Measurements from ENCODE around the gene RARRES2.
"Not testable (repeated sequence)": the region's sequence is repeated elsewhere in the genome, so short reads cannot be mapped to it uniquely, and the experiment has no call there.

The RARRES2 gene

DNA sequence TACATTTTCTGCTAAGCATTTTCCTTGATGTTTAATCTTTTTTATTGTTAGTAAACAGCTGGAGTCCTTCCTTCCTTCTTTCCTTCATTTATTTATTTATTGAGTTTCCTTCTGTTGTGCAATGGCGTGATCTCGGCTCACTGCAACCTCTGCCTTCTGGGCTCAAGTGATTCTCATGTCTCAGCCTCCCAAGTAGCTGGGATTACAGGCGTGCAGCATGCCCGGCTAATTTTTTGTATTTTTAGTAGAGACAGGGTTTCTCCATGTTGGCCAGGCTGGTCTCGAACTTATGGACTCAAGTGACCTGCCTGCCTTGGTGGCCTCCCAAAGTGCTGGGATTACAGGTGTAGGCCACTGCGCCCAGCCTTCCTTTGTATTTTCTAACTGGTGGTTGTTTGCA is 24.4 kb downstream of the RARRES2 start:
- not testable (repeated sequence) for DNase-seq (ENCODE audit: low read depth)

DNA sequence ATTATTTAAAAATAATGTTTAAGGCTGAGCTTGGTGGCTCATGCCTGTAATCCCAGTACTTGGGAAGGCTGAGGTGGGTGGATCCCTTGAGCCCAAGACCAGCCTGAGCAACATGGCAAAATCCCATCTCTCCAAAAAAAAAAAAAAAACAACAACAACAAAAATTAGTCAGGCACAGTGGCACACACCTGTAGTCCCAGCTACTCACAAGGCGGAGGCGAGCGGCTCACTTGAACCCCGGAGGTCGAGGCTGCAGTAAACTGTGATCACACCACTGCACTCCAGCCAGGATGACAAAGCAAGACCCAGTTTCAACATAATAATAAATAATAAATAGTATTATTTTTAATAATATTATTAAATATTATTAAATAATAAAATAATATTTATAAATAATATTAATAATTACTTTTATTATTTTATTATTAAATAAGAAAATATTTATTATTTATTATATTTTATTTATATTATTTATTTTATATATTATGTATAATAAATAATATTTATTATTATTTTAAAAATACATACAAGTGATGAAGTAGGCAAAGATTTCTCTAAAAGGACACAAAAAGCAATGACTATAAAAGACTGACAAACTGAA is 26.7 kb downstream of the RARRES2 start:
- DNase-seq (ENCODE audit: low read depth) = no peak

DNA sequence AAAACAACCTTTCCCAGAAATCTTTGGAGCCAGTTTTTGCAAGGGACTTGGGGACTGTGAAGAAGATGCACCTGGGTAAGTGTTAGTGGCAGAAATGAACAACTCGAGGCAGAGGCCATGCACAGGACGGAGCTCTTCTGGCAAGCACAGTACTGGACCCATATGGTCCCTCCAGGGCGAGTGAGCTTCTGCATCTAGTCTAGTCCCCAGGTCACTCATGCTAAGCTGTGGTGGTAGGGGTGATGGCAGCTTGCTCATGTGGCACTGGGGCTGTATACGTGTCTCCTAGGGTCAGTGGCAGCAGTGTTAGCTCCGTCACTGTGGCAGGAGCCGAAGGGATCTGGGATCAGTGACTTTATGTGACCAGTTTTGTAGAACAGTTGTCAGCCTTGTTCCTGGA is 27.6 kb downstream of the RARRES2 start:
- DNase-seq (ENCODE audit: low read depth) = no peak

DNA sequence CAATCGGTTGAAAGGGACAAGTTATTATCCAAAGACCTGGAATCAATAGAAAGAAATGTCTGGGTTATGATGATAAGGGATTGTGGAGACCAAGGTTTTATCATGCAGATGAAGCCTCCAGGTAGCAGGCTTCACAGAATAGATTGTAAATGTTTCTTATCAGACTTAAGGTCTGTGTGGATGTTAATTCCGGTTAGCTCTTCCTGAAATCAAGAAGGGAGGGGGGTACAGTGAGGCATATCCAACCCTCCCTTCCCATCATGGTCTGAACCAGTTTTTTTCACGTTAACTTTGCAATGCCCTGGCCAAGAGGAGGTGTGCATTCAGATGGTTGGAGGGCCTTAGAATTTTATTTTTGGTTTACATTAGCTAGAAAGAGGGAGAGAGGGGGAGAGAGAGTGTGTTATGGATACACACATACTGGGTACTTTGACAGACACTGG is 28.0 kb downstream of the RARRES2 start:
- DNase-seq (ENCODE audit: low read depth) = no peak

DNA sequence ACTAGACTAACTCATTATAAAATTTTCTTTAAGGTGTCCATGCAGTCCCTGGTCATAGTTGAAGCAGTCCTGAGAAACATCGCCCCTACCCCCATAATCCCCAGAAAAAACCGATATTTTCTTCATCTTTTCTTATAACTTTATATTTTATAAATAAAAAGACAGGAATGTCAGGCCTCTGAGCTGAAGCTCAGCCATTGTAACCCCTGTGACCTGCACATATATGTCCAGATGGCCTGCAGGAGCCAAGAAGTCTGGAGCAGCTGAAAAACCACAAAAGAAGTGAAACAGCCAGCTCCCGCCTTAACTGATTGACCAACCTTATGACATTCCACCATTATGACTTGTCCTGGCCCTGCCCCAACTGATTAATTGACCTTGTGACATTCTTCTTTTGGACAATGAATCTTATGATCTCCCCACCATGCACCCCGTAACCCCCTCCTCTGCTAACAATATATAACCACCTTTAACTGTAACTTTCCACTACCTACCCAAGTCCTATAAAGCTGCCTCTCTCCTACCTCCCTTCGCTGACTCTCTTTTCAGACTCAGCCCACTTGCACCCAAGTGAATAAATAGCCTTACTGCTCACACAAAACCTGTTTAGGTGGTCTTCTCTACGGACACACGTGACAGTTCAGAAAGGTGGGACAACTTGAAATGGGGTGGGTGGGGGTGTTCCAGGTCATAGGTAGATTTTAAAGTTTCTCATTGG is 28.6 kb downstream of the RARRES2 start:
- not testable (repeated sequence) for DNase-seq (ENCODE audit: low read depth)

DNA sequence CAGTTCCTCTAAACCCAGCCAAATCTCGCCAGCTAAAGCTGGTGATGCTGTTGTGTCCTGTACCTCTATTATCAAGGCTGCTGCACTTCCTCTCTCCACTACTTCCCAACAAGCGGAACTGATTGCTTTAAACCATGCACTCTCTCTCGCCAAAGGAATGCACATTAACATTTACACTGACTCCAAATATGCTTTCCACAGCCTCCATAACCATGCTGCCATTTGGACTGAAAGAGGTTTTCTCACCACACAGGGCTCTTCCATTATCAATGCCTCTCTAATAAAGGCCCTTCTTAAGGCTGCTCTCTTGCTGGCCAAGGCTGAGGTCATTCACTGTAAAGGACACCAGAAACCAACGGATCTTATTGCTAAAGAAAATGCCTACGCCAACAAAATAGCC is 29.7 kb downstream of the RARRES2 start:
- no peak for DNase-seq (ENCODE audit: low read depth)

DNA sequence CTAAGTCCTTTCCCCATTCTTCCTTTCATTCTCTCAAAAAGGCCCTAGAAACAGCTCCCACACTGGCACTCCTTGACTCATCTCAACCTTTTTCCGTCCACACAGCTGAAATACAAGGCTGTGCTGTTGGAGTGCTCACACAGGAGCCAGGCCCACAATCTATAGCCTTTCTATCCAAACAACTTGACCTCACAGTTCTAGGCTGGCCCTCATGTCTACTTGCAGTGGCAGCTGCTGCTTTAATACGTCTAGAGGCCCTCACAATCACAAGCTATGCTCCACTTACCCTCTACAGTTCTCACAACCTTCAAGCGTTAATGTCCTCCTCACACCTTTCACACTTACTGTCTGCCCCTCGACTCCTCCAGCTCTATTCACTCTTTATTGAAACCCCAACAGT is 30.3 kb downstream of the RARRES2 start:
- DNase-seq (ENCODE audit: low read depth) = no peak

DNA sequence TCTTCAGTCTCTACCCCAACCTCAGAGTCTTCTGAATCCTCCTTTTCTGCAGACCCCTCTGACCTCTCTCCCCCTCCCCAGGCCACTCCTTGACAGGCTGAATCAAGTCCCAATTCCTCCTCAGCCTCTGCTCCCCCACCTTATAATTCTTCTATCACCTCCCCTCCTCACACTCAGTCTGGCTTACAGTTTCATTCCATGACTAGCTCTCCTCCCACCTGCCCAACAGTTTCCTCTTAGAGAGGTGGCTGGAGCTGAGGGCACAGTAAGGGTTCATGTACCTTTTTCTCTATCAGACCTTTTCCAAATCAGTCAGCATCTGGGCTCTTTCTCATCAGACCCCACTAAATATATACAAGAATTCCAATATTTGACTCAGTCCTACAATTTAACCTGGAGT is 32.9 kb downstream of the RARRES2 start:
- no peak for DNase-seq (ENCODE audit: low read depth)

DNA sequence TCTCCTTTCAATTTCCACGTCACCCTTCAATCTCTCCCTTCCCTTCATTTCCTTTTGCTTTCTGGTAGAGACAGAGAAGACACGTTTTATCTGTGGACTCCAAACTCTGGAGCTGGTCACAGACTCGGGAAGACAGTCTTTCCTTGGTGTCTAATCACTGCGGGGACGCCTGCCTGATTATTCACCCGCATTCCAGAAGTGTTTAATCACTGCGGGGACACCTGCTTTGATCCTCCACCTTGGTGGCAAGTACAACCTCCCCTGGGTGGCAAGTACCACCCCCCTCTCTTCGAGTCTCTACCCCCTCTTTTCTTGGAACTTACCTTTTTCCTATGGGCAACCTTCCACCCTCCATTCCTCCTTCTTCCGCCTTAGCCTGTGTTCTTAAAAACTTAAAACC is 33.5 kb downstream of the RARRES2 start:
- no peak for DNase-seq (ENCODE audit: low read depth)

DNA sequence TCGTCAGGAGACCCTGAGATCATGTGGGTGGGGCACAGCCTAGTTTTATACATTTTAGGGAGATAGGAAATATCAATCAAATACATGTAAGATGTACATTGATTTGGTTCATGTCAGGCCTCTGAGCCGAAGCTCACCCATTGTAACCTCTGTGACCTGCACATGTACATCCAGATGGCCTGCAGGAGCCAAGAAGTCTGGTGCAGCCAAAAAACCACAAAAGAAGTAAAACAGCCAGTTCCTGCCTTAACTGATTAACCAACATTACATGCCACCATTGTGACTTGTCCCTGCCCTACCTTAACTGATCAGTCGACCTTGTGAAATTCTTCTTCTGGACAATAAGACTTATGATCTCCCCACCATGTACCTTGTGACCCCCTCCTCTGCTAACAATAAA is 34.3 kb downstream of the RARRES2 start:
- DNase-seq (ENCODE audit: low read depth) = no peak

DNA sequence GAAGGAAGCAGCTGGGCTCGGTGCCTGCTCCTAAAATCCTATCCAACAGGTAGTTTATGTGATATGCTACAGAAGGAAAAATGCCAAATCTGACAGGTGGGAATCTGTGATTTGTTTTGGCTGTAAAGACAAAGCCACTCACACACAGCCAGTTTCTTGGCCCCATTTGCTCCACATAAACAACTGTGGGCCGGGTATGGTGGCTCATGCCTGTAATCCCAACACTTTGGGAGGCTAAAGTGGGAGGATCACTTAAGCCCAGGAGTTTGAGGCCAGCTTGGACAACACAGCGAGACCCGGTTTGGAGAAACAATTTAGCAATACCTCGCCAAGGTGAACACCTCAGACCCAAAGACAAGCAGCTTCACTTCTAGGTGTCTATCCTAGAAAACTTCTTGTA is 35.1 kb downstream of the RARRES2 start:
- DNase-seq (ENCODE audit: low read depth) = not testable (repeated sequence)

DNA sequence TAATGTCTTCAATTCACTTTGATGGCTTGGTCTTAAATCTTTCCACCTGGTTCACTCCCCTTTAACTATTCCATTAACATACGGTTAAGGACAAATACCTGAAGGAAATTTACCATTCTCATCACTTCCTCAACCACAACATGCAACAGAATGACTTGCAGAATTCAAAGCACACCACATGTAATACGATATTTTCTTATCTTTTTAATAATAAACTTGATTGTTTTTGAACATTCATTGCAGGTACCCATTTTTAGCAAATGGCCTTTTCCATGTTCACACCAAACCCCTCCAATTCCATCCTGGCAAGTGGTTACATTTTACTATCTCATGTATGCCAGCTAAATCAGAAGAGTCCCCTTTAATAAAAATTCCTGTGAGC is 35.5 kb downstream of the RARRES2 start:
- DNase-seq (ENCODE audit: low read depth) = not testable (repeated sequence)

DNA sequence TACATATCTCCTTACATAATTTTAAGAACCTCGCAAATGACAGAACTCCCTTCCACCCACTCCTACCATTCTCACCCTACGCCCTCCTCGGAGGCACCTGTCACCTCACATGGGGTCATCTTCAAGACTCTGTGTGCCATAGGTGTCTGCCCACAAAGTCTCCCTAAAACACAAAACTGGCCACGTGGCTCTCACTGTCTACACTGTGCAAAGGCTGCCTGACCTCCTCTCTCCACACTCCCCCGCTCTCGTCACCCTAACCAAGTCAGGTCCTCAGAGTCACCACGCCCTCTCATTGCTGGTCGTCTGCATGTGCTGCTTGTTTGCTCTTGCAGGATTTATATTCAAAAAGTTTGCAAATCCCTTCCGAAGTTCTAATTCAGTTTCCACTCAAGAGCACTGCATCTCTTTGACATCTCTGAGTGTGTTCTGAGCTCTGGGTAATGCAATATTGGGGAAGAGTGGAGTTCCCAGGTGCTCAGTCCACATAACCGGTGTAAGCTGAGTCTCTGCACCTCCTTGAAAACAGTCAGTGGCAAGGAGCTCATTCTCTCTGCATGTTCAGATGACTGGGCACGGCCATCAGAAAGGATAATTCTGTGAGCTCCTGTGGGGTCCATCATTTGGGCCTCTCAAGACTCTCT is 36.0 kb downstream of the RARRES2 start:
- DNase-seq (ENCODE audit: low read depth) = not testable (repeated sequence)

DNA sequence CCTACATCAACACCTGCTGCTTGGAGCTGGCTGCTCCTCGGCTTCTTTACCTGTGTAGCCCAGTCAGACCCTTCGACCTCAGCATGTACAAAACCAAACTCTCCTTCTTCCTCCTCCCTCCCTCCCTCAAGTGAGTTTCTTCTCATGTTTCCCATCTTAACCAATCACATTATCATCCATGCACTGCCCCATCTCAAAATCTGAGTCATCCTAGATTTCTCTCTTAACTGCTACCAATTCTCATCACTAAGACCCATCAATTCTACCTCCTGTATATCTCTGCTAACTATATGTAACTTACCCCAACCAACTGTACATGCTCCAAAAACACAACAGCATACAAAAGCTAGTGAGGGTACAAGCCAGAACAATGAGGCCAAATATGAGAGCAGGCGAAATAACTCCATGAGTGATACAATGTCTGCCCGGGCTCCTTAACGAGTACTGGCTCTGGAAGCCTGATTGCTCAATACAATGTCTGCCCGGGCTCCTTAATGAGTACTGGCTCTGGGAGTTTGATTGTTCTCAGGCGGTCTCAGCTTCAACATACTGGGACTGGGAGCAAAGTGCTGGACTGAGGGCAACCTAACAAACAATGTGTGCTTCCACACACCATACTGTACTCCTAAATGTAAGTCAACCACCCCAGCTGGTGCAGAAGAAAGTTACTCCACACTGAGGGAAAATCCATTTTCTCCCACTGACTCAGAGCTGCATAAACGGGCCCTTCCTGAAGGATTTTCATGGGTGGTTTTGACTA is 36.8 kb downstream of the RARRES2 start:
- DNase-seq (ENCODE audit: low read depth) = not testable (repeated sequence)

DNA sequence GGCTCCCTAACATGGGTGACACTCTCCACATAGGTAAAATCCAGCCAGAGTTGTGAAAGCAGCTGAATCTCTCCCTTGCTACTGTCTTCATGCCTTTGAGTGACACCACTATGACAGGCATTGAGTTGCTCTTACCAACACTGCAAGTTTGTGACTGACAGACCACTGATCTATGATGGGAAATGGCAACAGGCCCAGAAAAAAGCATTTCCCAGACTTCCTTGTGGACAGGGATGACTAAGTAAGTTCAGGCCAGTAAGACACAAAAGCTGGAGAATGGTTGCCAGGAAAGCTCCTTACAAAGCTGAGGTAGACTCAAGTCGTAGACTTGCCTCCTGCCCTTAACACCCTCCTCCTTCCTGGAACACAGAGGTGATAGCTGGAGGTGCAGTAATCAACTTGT is 38.5 kb downstream of the RARRES2 start:
- not testable (repeated sequence) for DNase-seq (ENCODE audit: low read depth)

DNA sequence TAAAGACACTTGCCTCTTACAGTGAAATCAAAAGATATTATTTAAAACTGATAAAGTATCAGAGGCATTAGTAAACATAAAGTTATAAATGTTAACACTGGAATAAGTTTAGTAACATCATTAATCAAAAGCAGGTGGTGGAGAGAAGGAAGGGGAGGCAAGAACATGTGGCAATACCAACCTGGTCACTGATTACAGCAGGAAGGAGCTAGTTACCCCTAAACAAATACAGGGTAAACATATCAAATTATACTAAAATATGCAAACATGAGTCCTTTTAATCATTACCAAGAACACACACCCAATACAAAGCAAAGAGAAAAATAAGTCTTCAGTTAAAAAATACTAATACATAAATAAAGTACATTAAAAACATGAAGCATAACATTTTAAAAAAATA is 43.5 kb downstream of the RARRES2 start:
- not testable (repeated sequence) for DNase-seq (ENCODE audit: low read depth)

DNA sequence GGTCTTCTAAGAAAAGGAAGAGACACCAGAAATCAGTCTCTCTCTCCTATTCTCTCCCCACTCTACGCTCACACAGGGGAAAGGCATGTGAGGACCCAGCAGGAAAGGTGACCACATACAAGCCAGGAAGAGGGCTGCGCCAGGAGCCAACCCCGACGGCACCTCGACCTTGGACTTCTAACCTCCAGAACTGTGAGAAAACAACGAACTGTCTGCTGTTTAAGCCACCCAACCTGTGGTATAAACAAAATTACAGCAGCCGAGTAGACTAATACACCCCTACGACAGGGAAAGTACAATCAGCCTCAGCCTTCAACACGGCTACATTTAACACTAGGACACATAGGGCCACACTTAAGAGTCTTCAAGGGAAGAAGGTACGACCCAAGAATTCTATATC is 44.6 kb downstream of the RARRES2 start:
- not testable (repeated sequence) for DNase-seq (ENCODE audit: low read depth)

DNA sequence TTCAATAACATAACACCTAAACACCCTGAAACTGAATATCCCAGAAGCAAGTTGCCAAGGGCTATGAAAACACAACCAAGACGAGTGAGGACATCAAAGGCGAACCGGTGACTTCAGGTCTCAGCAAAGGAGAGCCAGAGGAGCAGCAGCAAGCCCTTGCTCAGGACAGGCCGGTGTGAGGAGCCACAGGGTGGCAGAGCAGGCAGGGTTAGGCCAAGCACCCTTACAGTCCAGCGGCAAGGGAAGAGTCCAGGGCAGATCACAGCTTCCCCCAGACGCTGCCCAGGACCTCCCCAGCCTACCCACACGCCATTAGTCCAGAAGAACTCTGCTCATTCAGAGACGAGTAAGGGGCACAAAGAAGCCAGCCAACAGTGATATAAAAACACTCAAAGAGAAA is 45.8 kb downstream of the RARRES2 start:
- not testable (repeated sequence) for DNase-seq (ENCODE audit: low read depth)

DNA sequence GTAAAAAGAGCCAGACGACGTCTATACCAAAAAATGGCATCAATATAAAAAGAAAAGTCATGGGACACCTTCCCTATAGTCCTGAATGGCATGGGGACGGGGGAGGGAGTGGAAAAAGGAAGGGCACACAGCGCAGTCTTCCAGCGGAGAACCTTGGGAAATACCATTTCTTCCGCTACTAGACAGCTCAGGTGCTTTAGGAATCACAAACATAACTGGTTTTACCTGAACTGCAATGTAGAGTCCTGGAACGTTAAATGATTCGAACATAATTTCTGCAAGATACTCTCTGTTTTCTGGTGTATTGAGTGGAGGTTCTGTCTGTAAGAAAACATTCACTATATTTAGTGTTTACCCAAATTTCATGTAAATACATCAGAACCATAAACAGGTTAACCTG is 46.4 kb downstream of the RARRES2 start:
- not testable (repeated sequence) for DNase-seq (ENCODE audit: low read depth)

DNA sequence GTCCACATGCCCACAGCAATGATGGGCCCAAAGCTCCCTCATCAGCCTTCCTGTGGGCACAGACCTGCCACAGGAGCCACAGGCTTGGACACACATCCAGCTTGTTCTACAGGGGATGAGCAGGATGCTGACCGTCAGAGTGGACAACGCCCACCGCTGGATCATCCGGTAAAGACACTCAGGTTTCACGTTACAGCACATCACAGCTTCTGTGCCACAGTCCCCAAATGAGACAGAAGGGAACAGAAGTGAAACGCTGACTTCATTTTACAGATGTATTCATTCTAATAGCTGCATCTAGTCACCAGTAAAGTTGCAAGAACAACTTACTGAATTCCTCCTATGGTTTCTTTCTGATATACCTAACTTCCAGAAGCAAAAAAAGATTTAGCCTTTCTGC is 51.1 kb downstream of the RARRES2 start:
- DNase-seq (ENCODE audit: low read depth) = not testable (repeated sequence)

DNA sequence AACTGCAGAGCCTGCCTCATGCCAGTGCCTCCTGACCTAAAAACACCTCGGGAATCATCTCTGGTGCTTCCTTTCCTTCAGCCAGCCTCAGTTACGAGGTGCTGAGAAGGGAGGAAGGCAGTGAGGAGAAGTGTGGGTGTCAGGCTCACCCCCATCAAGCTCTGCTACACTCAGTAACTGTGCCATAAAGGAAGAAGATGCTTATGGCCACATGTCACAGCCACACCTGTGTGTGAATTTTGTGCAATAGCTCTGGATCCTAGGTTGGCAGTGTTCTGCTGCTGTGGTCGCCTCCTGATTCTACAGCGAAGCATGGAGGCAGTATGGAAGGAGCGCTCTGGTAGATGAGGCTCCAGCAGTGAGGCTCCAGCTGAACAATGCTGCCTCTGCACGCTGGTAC is 52.6 kb downstream of the RARRES2 start:
- not testable (repeated sequence) for DNase-seq (ENCODE audit: low read depth)

Data from stimulated activated CD8-positive, alpha-beta memory T cell treated with anti-CD3 and anti-CD28 coated beads, Interleukin-12 subunit alpha, Interleukin-12 subunit beta, amount 100 ng/mL, for 4 hours (primary cell).